MM.1S (cell line): ENCODE data around the gene ZMPSTE24.

Source experiments
- DNase-seq: peaks from one replicate; pipeline ENCODE4 v3.0.0-alpha.2; 2015
- H2AFZ ChIP-seq: fragments of 300-600 bp; sonication (generic); 2 replicates; pipeline ENCODE4 v1.6.0; 2016; ENCODE audit warnings: antibody characterized with exemption, low read length
- H3F3A ChIP-seq: fragments of 300-600 bp; sonication (generic); 2 replicates; pipeline ENCODE4 v1.6.1; 2016; ENCODE audit warnings: mild to moderate bottlenecking, antibody characterized with exemption, low read length, moderate library complexity, mixed read lengths; ENCODE audit not compliant: insufficient read depth
- H3K27ac ChIP-seq: fragments of 300-600 bp; sonication (generic); 2 replicates; pipeline ENCODE4 v1.5.1; 2016; ENCODE audit warnings: mild to moderate bottlenecking, low read length
- H3K27me3 ChIP-seq: fragments of 300-600 bp; sonication (generic); replicated peaks from 2 replicates; pipeline ENCODE4 v1.6.0; 2016; ENCODE audit warnings: low read length; ENCODE audit not compliant: insufficient read depth
- H3K36me3 ChIP-seq: fragments of 300-600 bp; sonication (generic); replicated peaks from 2 replicates; pipeline ENCODE4 v1.6.1; 2016; ENCODE audit warnings: mild to moderate bottlenecking, low read length, mixed read lengths; ENCODE audit not compliant: insufficient read depth
- H3K4me1 ChIP-seq: fragments of 300-600 bp; sonication (generic); 2 replicates; pipeline ENCODE4 v1.6.1; 2016; ENCODE audit warnings: low read length, mixed read lengths
- H3K4me2 ChIP-seq: fragments of 300-600 bp; sonication (generic); 2 replicates; pipeline ENCODE4 v1.6.0; 2016; ENCODE audit warnings: low read depth, low read length
- H3K4me3 ChIP-seq: fragments of 300-600 bp; sonication (generic); 2 replicates; pipeline ENCODE4 v1.5.1; 2016; ENCODE audit warnings: low read length, mixed read lengths
- H3K79me2 ChIP-seq: fragments of 300-600 bp; sonication (generic); 2 replicates; pipeline ENCODE4 v1.6.1; 2016; ENCODE audit warnings: mixed run types, low read length, mixed read lengths
- H3K9ac ChIP-seq: fragments of 300-600 bp; sonication (generic); 2 replicates; pipeline ENCODE4 v1.6.1; 2016; ENCODE audit warnings: low read length, mixed read lengths
- H3K9me2 ChIP-seq: fragments of 300-600 bp; sonication (generic); replicated peaks from 2 replicates; pipeline ENCODE4 v1.6.1; 2016; ENCODE audit warnings: mild to moderate bottlenecking, low read length, mixed read lengths; ENCODE audit not compliant: insufficient read depth
- H3K9me3 ChIP-seq: fragments of 300-600 bp; sonication (generic); replicated peaks from 2 replicates; pipeline ENCODE4 v1.6.1; 2016; ENCODE audit warnings: mild to moderate bottlenecking, low read length, mixed read lengths; ENCODE audit not compliant: insufficient read depth
- H4K20me1 ChIP-seq: fragments of 300-600 bp; sonication (generic); 2 replicates; pipeline ENCODE4 v1.6.1; 2016; ENCODE audit warnings: mild to moderate bottlenecking, low read length, moderate library complexity, mixed read lengths; ENCODE audit not compliant: insufficient read depth
- EZH2 ChIP-seq: fragments of 300-600 bp; sonication (generic); optimal IDR thresholded peaks from 2 replicates; pipeline ENCODE3; 2017; ENCODE audit warnings: low read depth, mild to moderate bottlenecking, antibody characterized with exemption, low read length, mixed read lengths
- EZH2phosphoT487 ChIP-seq: fragments of 300-600 bp; sonication (generic); IDR thresholded peaks from 2 replicates; pipeline ENCODE4 v1.6.1; 2018; ENCODE audit warnings: antibody characterized with exemption, low read length
- TF ChIP-seq, protein P1 (sequence below): fragments of 300-600 bp; sonication (generic); IDR thresholded peaks from 2 replicates; pipeline ENCODE4 v1.5.1; 2016; ENCODE audit warnings: antibody characterized with exemption, low read length, mixed read lengths

Gene ZMPSTE24

GRCh38 chr1:40266786-40267535 lies 8.9 kb downstream of the ZMPSTE24 start:
- Histone ChIP-seq H3K27me3 (no peaks in the 10 kb centered on the region), H3K27ac (no peak overlapping the region), H3K36me3 (no peaks in the 10 kb centered on the region; the same call in 1 of the 2 replicates), H3K9me2 (no peaks in the 10 kb centered on the region), H3K4me3 (no peak overlapping the region), H3K4me1 (peaks cover 14% of the 10 kb centered on the region), H3K79me2 (peaks cover 42% of the 10 kb centered on the region), H3K4me2 (no peak overlapping the region), H3F3A (no peaks in the 10 kb centered on the region), H3K9me3 (no peaks in the 10 kb centered on the region), H4K20me1 (no peaks in the 10 kb centered on the region), H2AFZ (no peak overlapping the region), H3K9ac (no peak overlapping the region)
- TF ChIP-seq EZH2phosphoT487 (no peak), EZH2 (no peak)
- TF ChIP-seq, protein P1, sequence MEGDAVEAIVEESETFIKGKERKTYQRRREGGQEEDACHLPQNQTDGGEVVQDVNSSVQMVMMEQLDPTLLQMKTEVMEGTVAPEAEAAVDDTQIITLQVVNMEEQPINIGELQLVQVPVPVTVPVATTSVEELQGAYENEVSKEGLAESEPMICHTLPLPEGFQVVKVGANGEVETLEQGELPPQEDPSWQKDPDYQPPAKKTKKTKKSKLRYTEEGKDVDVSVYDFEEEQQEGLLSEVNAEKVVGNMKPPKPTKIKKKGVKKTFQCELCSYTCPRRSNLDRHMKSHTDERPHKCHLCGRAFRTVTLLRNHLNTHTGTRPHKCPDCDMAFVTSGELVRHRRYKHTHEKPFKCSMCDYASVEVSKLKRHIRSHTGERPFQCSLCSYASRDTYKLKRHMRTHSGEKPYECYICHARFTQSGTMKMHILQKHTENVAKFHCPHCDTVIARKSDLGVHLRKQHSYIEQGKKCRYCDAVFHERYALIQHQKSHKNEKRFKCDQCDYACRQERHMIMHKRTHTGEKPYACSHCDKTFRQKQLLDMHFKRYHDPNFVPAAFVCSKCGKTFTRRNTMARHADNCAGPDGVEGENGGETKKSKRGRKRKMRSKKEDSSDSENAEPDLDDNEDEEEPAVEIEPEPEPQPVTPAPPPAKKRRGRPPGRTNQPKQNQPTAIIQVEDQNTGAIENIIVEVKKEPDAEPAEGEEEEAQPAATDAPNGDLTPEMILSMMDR = no peak
- no peak for DNase-seq

GRCh38 chr1:40267767-40268187 lies 9.7 kb downstream of the ZMPSTE24 start:
- no peak overlapping the region for H2AFZ ChIP-seq
- no peaks in the 10 kb centered on the region for H3F3A ChIP-seq
- H3K27ac ChIP-seq = no peak overlapping the region

DNA sequence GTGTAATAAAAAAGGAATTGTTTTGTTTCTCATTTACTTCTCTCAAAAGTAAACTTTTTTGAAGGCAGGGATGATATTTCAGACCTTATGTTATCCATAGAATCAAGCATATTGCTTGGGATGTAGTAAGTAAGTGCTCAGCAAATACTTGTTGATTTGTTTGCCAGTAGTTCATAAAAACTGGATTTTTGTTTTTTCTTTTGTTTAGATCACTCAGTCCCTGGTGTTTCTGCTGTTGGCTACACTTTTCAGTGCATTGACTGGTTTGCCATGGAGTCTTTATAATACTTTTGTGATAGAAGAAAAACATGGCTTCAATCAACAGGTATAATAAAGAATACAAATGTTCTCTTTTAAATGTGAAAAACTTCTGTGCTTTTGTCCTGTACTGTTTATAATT lies 10.2 kb downstream of the ZMPSTE24 start:
- Histone ChIP-seq H3K4me1 (peaks cover 16% of the 10 kb centered on the region), H3K27me3 (no peaks in the 10 kb centered on the region), H3K9me2 (no peaks in the 10 kb centered on the region), H3K9ac (no peak overlapping the region), H3K79me2 (peaks cover 32% of the 10 kb centered on the region), H2AFZ (no peak overlapping the region), H3K4me2 (no peak overlapping the region), H3F3A (no peaks in the 10 kb centered on the region), H3K27ac (no peak overlapping the region), H3K36me3 (no peaks in the 10 kb centered on the region; the same call in 1 of the 2 replicates), H4K20me1 (no peaks in the 10 kb centered on the region), H3K4me3 (no peak overlapping the region), H3K9me3 (no peaks in the 10 kb centered on the region)
- TF ChIP-seq EZH2 = no peak
- TF ChIP-seq EZH2phosphoT487 = no peak
- TF ChIP-seq, protein P1 = no peak
- no peak for DNase-seq

More at GRCh38 chr1:40267767-40268187, 9.7 kb downstream of the ZMPSTE24 start:
- no peaks in the 10 kb centered on the region for H3K9me2 ChIP-seq
- H3K4me2 ChIP-seq = no peak overlapping the region
- H4K20me1 ChIP-seq = no peaks in the 10 kb centered on the region
- no peak overlapping the region for H3K4me3 ChIP-seq
- peaks cover 36% of the 10 kb centered on the region for H3K79me2 ChIP-seq
- peaks cover 19% of the 10 kb centered on the region for H3K4me1 ChIP-seq
- no peak for DNase-seq
- H3K27me3 ChIP-seq = no peaks in the 10 kb centered on the region
- H3K9ac ChIP-seq = no peak overlapping the region
- no peaks in the 10 kb centered on the region; the same call in 1 of the 2 replicates for H3K36me3 ChIP-seq
- H3K9me3 ChIP-seq = no peaks in the 10 kb centered on the region
- TF ChIP-seq EZH2phosphoT487 = no peak
